ENCODE measurements around the gene REXO1.

REXO1 gene

DNA sequence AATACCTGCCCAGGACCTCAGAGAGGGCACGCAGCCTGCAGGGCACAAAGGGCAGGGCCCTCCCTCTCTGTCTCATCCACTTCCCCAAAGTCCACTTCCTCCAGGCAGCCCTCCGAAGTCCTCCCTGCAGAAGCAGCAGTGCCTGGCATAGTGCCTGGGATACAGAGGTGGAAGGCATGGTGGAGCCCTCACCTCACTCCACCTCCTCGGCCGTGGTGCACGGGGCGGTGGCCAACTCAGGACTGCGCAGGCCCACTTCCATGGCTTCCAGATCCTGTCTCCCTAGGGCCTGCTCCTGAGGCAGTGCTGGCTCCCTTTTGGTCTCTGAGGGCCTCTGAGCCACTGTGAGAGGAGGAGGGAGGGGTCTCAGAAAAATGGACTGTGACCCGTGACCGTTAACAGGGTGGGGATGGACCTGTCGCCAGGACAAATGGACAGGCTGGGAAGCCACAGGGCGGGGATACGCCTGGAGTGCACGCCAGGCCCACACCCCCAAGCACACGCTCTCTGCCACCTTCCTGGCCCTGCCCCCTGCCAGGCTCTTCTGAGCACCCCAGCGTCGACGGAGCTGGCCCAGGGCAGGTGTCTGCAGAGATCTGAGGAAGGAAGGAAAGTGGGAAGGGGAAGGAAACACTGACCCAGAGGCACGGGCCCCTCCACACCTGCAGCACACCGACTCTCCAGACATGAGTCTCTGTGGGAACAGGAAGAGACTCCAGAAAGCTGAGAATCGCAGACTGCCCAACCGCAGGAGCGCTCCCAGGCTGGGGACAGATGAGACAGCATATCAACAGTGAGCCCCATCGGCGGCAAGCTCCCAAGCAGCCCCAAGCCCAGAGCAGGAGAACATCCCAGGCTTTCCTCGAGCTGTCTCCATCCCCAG, 8.4 kb downstream of the REXO1 start:
- Histone ChIP-seq H3K9ac (ENCODE audit: low read depth, low read length, poor library complexity, severe bottlenecking) (no peak overlapping the region), H3K9me3 (ENCODE audit: insufficient read depth, low read depth, low read length) (no peaks in the 10 kb centered on the region), H4K20me1 (ENCODE audit: insufficient read depth, low read length, poor library complexity, severe bottlenecking) (peaks cover 46% of the 10 kb centered on the region), H3K36me3 (ENCODE audit: insufficient read depth, low read length) (no peaks in the 10 kb centered on the region), H2AFZ (ENCODE audit: low read length) (no peak overlapping the region), H3K9me2 (replicated peaks; ENCODE audit: low read depth, low read length) (no peaks in the 10 kb centered on the region), H3K4me2 (ENCODE audit: low read depth, low read length, poor library complexity, severe bottlenecking) (no peak overlapping the region), H3F3A (ENCODE audit: low read depth) (no peaks in the 10 kb centered on the region), H3K4me3 (ENCODE audit: low read length, poor library complexity, severe bottlenecking) (no peak overlapping the region), H3K79me2 (ENCODE audit: insufficient read depth, low read length) (peaks cover 85% of the 10 kb centered on the region; the same call in 1 of the 2 replicates), H3K4me1 (ENCODE audit: insufficient read depth, low read length, poor library complexity, severe bottlenecking) (no peaks in the 10 kb centered on the region), H3K27me3 (ENCODE audit: insufficient read depth, low read length, poor library complexity, severe bottlenecking) (no peaks in the 10 kb centered on the region)
- TF ChIP-seq, protein P1, sequence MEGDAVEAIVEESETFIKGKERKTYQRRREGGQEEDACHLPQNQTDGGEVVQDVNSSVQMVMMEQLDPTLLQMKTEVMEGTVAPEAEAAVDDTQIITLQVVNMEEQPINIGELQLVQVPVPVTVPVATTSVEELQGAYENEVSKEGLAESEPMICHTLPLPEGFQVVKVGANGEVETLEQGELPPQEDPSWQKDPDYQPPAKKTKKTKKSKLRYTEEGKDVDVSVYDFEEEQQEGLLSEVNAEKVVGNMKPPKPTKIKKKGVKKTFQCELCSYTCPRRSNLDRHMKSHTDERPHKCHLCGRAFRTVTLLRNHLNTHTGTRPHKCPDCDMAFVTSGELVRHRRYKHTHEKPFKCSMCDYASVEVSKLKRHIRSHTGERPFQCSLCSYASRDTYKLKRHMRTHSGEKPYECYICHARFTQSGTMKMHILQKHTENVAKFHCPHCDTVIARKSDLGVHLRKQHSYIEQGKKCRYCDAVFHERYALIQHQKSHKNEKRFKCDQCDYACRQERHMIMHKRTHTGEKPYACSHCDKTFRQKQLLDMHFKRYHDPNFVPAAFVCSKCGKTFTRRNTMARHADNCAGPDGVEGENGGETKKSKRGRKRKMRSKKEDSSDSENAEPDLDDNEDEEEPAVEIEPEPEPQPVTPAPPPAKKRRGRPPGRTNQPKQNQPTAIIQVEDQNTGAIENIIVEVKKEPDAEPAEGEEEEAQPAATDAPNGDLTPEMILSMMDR (conservative IDR thresholded peaks at IDR 0.05; ENCODE audit: low read length) = no peak

DNA sequence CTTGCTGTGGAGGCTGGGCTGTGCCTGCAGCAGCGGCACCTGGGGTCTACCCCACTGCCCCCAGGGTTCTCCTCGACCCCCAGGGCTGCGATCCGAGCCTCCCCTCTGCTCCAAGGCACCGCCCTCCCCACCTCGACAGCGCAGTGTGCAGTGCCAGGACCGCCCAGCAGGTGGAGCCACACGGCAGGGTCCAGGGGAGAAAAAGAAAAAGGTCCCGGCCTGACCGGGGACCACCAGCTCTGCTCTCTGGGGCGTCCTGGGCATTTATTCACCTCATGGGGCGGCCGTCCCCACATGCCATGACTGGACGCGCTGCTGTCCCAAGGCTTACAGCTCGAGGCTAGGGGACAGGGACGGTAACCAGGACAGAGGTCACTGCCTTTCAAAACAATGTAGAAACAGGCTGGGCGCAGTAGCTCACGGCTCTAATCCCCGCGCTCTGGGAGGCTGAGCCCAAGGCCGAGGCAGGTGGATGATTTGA, 10.6 kb downstream of the REXO1 start:
- no peaks in the 10 kb centered on the region for H3K36me3 ChIP-seq (ENCODE audit: insufficient read depth, low read length)
- peaks cover 82% of the 10 kb centered on the region; the same call in 1 of the 2 replicates for H3K79me2 ChIP-seq (ENCODE audit: insufficient read depth, low read length)
- H3K27me3 ChIP-seq (ENCODE audit: insufficient read depth, low read length, poor library complexity, severe bottlenecking) = no peaks in the 10 kb centered on the region
- no peak overlapping the region for H2AFZ ChIP-seq (ENCODE audit: low read length)
- TF ChIP-seq, protein P1 (conservative IDR thresholded peaks at IDR 0.05; ENCODE audit: low read length) = peak; percentile 87
- TF ChIP-seq EZH2phosphoT487 (IDR thresholded peaks at IDR 0.05; ENCODE audit: borderline replicate concordance) = no peak
- H3K4me3 ChIP-seq (ENCODE audit: low read length, poor library complexity, severe bottlenecking) = no peak overlapping the region
- no peaks in the 10 kb centered on the region for H3K9me2 ChIP-seq (replicated peaks; ENCODE audit: low read depth, low read length)
- no peak overlapping the region for H3K4me2 ChIP-seq (ENCODE audit: low read depth, low read length, poor library complexity, severe bottlenecking)
- peaks cover 32% of the 10 kb centered on the region for H4K20me1 ChIP-seq (ENCODE audit: insufficient read depth, low read length, poor library complexity, severe bottlenecking)
- H3K4me1 ChIP-seq (ENCODE audit: insufficient read depth, low read length, poor library complexity, severe bottlenecking) = no peaks in the 10 kb centered on the region
- no peaks in the 10 kb centered on the region for H3F3A ChIP-seq (ENCODE audit: low read depth)
- no peaks in the 10 kb centered on the region for H3K9me3 ChIP-seq (ENCODE audit: insufficient read depth, low read depth, low read length)
- H3K9ac ChIP-seq (ENCODE audit: low read depth, low read length, poor library complexity, severe bottlenecking) = no peak overlapping the region

DNA sequence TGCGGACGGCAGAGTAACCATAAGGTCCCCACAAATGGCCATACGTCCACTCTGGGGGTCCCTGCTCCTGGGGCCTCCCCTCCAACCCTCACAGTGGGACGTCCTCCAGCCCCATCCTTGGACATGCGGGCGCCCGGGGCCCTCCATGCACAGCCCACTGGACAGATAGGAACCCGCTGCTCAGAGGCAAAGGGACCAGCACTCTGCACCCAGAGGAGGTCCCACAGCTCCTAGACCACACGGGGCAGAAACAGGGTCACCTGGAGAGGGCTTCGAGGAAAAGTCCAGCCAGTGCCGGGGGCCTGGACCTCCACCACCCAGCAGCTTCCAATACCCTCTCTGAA, 11.1 kb downstream of the REXO1 start:
- no peak overlapping the region for H3K4me2 ChIP-seq (ENCODE audit: low read depth, low read length, poor library complexity, severe bottlenecking)
- TF ChIP-seq, protein P1 (conservative IDR thresholded peaks at IDR 0.05; ENCODE audit: low read length) = no peak
- no peak overlapping the region for H3K4me3 ChIP-seq (ENCODE audit: low read length, poor library complexity, severe bottlenecking)
- no peaks in the 10 kb centered on the region for H3F3A ChIP-seq (ENCODE audit: low read depth)
- H3K27me3 ChIP-seq (ENCODE audit: insufficient read depth, low read length, poor library complexity, severe bottlenecking) = no peaks in the 10 kb centered on the region
- H2AFZ ChIP-seq (ENCODE audit: low read length) = no peak overlapping the region
- no peaks in the 10 kb centered on the region for H3K9me2 ChIP-seq (replicated peaks; ENCODE audit: low read depth, low read length)
- no peaks in the 10 kb centered on the region for H3K4me1 ChIP-seq (ENCODE audit: insufficient read depth, low read length, poor library complexity, severe bottlenecking)
- peaks cover 77% of the 10 kb centered on the region; the same call in 1 of the 2 replicates for H3K79me2 ChIP-seq (ENCODE audit: insufficient read depth, low read length)
- no peaks in the 10 kb centered on the region for H3K36me3 ChIP-seq (ENCODE audit: insufficient read depth, low read length)
- H3K9me3 ChIP-seq (ENCODE audit: insufficient read depth, low read depth, low read length) = no peaks in the 10 kb centered on the region
- no peak overlapping the region for H3K9ac ChIP-seq (ENCODE audit: low read depth, low read length, poor library complexity, severe bottlenecking)
- H4K20me1 ChIP-seq (ENCODE audit: insufficient read depth, low read length, poor library complexity, severe bottlenecking) = peaks cover 27% of the 10 kb centered on the region
